Fibroblast of pulmonary artery (primary cell): ENCODE data around the gene C2orf69.
A peak's percentile ranks its signal among the peaks of the same experiment; 100 is the strongest.

Experiments used
- DNase-seq: peaks from one replicate; pipeline ENCODE4 v3.0.0-alpha.2; 2010; ENCODE audit warnings: low read depth
- H3K4me3 ChIP-seq: replicated peaks from 2 replicates; pipeline ENCODE4 v1.5.1; 2011; ENCODE audit warnings: low read depth, mild to moderate bottlenecking, control low read depth, low read length, moderate library complexity
- CTCF ChIP-seq: IDR thresholded peaks from 2 replicates; pipeline ENCODE4 v1.5.1; 2011; ENCODE audit warnings: mild to moderate bottlenecking, control low read depth, low read length, inconsistent platforms; ENCODE audit errors: missing control alignments

C2orf69 gene

GRCh38 chr2:199962203-199962602, 51.1 kb downstream of the C2orf69 start:
- DNase-seq, result no peak
- TF ChIP-seq CTCF, result no peak
- no peak overlapping the region for H3K4me3 ChIP-seq

GRCh38 chr2:199966405-199966804, 55.3 kb downstream of the C2orf69 start:
- DNase-seq, result peak; percentile 6
- H3K4me3 ChIP-seq, result no peak overlapping the region
- no peak for TF ChIP-seq CTCF

DNA sequence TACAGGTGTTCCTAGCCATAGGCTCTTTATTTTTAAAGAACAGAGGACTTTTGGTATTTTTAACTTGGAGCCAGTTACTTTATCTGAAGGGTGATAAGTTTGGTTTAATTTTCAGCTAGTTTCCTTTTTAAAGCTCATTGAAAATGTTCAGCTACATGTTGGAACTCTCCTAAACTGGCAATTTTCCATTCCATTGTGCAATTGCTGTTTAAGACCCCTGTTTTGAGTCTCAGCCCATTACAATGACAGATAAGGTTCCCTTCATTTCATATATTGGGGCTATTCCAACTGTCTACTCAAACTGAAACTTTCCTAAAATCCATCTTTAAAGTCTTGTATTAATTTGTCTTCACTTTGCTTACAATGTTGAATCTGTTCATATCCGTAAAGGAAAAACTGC, 55.9 kb downstream of the C2orf69 start:
- peak; percentile 7 for DNase-seq
- TF ChIP-seq CTCF, result no peak
- H3K4me3 ChIP-seq, result no peak overlapping the region

DNA sequence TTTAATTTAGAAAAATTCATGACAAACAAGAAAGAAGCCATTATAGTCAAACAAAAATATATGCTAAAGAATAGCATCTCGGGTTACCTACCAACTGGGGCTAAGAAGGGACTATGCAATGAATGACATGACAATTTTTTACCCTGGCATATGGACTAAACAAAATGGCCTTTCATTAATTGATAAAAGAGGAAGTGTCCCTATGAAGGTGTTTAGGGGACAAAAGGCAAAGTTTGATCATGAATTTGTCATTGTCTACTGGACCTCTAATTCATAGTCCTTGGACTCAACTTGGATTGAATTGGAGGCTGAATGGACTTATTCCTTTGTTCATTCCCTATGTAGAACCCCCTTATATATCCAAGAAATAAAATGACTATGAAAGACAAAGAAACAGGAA, 57.0 kb downstream of the C2orf69 start:
- no peak for TF ChIP-seq CTCF
- no peak for DNase-seq
- H3K4me3 ChIP-seq, result no peak overlapping the region

- H3K4me3 ChIP-seq, result no peak overlapping the region
- TF ChIP-seq CTCF, result no peak
- DNase-seq, result no peak
Measured at GRCh38 chr2:199972088-199972626, 61.1 kb downstream of the C2orf69 start.

DNA sequence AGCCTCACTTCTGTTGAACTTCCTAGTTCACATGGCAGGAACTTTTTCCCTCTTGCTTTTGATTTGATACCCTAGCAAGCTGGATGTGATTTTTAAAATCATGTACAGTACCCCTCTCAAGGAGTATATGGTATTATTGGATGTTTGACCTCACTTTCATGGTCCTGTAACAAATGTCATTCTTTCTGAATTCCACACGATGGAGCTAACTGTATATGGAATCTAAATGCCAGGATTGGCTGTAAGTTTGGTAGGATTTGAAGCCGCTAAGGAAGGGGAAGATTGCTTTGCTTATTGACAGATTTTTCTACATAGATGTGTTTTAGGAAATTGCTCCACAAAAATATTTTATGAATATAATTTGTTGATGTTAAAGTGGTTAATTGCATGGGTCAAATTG, 62.6 kb downstream of the C2orf69 start:
- DNase-seq, result peak; percentile 70
- H3K4me3 ChIP-seq, result no peak overlapping the region
- peak; percentile 62 for TF ChIP-seq CTCF

- H3K4me3 ChIP-seq, result no peak overlapping the region
- TF ChIP-seq CTCF, result no peak
- peak; percentile 43 for DNase-seq
Measured at GRCh38 chr2:199975273-199975895, 64.3 kb downstream of the C2orf69 start.
